K562 treated with DMSO at 1 percent for 12 hours (cell line): ENCODE measurements around the gene KLRD1. TPM values are rescaled to one million over a fixed set of nuclear protein-coding genes. Genes with fewer than 3 reads are reported as not detected.

Experiments used
- total RNA-seq: library from RNA; unstranded; fragments of 300-600 nt; gene quantifications from 2 replicates; pipeline ENCODE4 v1.2.3, GENCODE V29; 2022; ENCODE audit not compliant: insufficient read depth

Gene KLRD1, protein sequence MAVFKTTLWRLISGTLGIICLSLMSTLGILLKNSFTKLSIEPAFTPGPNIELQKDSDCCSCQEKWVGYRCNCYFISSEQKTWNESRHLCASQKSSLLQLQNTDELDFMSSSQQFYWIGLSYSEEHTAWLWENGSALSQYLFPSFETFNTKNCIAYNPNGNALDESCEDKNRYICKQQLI
- total RNA-seq: not detected in 2 replicates

DNA sequence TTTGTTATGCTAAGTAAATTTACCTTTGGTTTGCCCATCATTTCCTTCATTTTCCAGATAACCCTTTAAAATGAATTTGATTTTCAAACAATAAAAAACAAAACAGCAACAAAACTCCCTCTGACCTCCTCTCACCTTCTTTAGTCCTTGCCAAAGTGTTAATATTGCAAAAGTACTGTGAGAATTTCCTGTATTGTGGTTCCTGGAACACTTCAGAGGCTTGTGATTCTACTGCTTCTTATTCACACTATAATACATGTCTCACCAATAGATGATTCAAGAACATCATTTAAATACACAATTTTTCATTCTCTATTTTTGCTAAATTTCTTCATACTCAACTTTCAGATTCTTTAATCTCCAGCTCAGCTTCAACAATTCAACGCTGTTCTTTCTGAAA lies at the start of gene KLRD1:
TSS of gene KLRD1 (plus strand) at position 241 of the 400 bp plus-strand sequence. CDS start 208 bp downstream, outside the sequence.

Other genes starting within 250 kb of the KLRD1 start
- gene CLEC1A, start 208.9 kb upstream of the KLRD1 start, total RNA-seq: not detected in 2 replicates
- gene CLEC7A, start 177.7 kb upstream of the KLRD1 start, total RNA-seq: not detected in 2 replicates
- gene OLR1, start 135.7 kb upstream of the KLRD1 start, total RNA-seq: not detected in 2 replicates
- not detected in 2 replicates for gene TMEM52B, start 128.8 kb upstream of the KLRD1 start, total RNA-seq
- 14.5 and 33.0 TPM in 2 replicates for gene GABARAPL1, start 95.0 kb upstream of the KLRD1 start, total RNA-seq
- not detected in 2 replicates for gene KLRK1, start 82.2 kb downstream of the KLRD1 start, total RNA-seq
- gene KLRC4, start 101.9 kb downstream of the KLRD1 start, total RNA-seq: not detected in 2 replicates
- not detected in 2 replicates for gene KLRC3, start 112.7 kb downstream of the KLRD1 start, total RNA-seq
- gene KLRC2, start 128.1 kb downstream of the KLRD1 start, total RNA-seq: not detected in 2 replicates
- gene KLRC1, start 145.5 kb downstream of the KLRD1 start, total RNA-seq: not detected in 2 replicates
- 0.57 TPM in 1 of 2 replicates, not detected in the other for gene EIF2S3B, start 198.0 kb downstream of the KLRD1 start, total RNA-seq